T-helper 1 cell (primary cell): ENCODE data around the gene ZBED1.
"Not testable (repeated sequence)": the region's sequence is repeated elsewhere in the genome, so short reads cannot be mapped to it uniquely, and the experiment has no call there.

Experiments used
- DNase-seq, 5 donors: peaks; one replicate each; pipeline ENCODE4 v3.0.0-alpha.2; 2012 to 2020

The ZBED1 gene

DNA sequence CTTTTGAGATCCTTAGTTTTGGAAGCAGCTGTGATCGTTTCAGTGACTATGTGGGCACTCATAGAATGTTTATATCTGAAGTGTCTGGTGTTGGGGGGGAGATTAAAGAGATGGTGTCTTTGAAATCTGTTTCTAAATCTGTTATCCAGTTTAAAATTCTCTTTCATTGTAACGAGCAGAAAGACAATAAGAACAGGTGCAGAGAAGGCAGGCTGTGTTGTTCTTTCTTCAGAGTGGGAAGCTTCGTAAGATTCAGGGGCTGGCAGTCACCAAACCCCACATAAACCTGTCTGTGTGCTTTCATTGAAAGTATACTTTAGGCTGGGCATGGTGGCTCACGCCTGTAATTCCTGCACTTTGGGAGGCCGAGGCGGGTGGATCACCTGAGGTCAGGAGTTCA lies 16.3 kb upstream of the ZBED1 start:
- DNase-seq = no peak

DNA sequence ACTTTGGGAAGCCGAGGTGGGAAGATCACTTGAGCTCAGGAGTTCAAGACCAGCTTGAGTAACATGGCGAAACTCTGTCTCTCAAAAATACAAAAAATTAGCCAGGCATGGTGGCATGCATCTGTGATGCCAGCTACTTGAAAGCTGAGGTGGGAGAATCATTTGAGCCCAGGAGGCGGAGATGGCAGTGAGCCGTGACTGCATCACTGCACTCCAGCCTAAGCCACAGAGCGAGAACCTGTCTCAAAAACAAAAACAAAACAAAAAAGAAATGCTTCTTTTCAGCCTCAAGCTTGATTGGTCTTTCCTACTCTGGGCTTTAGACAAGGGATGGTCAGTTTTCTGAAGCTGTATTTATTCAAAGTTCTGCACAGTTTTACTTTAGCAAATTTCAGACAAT lies 15.8 kb upstream of the ZBED1 start:
- DNase-seq = no peak

DNA sequence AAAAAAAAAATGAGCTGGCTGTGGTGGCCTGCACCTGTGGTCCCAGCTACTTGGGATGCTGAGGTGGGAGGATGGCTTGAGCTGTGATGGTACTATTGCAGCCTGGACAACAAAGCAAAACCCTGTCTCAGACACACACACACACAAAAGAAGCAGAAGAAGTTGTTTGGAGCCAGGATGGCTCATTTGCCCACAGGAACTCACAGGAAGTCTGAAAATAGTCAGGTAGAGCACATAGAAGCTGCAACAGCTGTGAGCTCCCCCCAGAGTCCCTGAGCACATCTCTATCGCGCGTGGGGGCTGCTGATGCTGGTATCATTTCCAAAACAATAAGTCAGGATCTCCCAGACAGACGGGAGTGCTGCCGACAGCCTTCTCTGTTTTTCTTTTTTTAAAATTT lies 13.4 kb upstream of the ZBED1 start:
- no peak for DNase-seq

DNA sequence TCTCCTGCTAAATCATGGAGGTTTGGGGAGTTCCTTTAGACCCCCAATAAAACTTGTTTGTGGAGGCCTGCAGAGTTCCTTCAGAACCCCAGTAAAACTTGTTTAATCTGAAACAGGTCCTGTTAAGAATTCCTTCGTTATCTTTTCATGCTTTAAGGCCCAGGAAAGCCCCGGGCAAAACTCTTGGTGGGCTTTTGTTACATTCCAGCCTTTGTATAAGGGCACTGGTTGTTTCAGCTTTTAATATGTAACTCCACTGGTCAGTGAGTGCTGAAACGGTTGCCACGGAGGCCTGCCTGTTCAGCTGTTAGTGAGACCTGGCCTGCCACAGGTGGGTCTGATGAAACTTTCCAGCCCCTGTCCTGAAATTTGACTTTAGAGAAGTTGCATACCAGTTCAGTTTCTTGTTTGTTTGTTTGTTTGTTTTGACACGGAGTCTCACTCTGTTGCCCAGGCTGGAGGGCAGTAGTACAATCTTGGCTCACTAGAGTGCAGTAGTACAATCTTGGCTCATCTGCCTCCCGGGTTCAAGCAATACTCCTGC lies 12.4 kb upstream of the ZBED1 start:
- DNase-seq = no peak

DNA sequence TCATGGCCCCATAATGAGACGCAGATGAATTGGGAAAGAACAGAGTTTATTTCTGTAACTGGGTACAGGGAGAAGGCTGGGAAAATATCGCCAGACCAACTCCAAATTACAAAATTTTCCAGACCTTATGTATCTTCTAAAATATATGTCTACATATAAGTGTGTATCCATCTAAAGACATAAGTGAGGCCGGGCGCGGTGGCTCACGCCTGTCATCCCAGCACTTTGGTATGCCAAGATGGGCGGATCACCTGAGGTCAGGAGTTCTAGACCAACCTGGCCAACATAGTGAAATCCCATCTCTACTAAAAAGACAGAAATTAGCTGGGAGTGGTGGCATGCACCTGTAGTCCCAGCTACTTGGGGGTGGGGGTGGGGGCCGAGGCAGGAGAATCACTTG lies 11.7 kb upstream of the ZBED1 start:
- DNase-seq = no peak

DNA sequence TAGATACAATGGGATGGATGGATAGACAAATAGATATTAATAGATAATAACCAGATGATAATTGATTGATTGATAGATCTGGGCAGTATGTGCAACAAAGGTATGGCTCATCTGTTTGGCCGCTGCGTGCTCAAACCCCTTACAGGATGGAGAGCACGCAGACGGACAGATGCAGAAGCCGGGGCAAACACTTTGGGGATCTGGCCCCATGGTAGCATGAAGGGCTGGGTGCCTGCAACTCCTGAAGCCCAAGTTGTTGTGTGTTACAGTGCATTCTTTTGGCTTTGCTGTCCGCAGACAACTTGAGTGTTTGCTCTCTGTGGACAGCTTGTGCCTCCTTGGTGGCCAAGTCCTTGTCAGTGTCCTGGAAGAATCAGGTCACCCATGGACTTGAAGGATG lies 10.6 kb upstream of the ZBED1 start:
- DNase-seq = no peak

DNA sequence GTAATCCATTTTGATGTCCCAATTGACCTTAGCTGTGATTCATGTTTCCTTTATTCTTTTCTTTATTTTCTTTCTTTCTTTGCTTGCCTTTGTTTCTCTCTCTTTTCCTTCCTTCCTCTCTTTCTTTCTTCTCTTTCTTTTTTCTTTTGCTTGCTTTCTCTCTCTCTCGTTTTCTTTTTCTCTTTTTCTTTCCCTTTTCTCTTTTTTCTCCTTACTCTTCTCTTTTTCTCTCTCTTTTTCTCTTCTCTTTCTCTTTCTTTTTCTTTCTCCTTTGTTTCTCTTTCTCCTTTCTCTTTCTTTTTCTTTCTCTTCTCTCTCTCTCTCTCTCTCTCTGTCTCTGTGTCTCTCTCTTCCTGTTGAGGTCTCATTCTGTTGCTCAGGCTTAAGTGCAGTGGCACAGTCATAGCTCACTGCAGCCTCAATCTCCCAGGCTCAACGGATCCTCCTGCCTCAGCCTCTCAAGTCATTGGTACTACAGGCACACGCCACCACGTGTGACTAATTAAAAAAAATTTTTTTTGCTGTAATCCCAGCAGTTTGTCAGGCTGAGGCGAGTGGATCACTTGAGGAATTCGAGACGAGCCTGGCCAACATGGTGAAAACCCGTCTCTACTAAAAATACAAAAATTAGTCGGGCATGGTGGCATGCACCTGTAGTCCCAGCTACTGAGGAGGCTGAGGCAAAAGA lies 8.0 kb upstream of the ZBED1 start:
- no peak for DNase-seq

DNA sequence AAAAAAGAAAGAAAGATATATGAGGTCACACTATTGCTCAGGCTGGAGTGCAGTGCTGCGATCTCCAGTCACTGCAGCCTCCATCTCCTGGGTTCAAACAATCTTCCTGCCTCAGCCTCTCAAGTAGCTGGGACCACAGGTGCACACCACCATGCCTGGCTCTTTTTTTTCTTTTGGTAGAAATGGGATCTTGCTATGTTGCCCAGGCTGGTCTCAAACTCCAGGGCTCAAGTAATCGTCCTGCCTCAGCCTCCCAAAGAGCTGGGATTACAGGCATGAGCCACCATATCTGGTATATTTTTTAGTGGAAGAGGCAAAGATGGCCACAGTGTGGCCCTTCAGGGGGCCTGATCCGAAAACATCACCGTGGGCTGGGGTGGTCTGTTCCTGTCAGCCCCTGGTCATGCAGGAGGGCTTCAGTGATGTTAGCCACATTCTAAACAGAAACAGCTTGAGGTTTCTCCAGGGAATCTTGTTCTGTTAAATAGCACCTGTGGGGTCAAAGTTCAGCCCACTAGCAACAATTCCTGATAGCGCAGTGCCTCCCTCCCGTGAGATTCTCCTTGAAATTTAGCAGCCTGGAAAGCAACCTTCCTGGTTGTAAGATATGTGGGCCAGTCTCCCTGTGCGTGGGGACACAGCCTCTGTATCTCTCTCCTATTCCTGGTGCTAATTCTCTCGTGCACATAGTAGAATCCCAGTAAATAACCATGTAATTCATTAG lies 7.3 kb upstream of the ZBED1 start:
- DNase-seq = no peak

DNA sequence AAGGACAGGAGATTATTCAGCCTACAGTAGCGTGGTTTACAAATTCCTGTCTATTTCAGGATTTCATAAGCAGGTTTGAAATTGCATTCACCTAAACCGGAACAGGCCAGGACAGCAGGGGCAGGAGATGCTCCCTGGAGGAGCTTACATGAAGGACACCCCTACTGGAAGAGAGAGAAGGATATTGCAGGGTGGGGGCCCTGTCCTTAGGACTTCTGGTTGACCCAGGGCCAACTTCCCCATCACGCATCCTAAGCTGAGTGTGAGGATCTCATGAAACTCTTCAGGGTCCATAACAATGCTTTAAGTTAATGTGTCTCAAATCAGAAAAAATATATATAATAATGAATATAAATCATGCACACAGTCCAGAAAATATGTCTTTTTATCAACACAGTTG lies 6.4 kb upstream of the ZBED1 start:
- no peak for DNase-seq

DNA sequence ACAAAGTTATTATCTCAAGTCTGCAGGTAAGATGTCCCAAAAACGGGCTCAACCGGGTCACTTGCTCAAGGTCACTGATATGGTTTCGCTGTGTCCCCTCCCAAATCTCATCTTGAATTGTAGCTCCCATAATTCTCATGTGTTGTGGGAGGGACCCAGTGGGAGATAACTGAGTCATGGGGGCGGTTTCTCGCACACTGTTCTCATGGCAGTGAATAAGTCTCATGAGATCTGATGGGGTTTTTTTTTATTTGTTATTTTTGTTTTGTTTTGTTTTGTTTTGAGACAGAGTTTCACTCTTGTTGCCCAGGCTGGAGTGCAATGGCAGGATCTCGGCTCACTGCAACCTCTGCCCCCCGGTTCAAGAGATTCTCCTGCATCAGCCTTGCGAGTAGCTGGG lies 4.6 kb upstream of the ZBED1 start:
- DNase-seq = not testable (repeated sequence)

DNA sequence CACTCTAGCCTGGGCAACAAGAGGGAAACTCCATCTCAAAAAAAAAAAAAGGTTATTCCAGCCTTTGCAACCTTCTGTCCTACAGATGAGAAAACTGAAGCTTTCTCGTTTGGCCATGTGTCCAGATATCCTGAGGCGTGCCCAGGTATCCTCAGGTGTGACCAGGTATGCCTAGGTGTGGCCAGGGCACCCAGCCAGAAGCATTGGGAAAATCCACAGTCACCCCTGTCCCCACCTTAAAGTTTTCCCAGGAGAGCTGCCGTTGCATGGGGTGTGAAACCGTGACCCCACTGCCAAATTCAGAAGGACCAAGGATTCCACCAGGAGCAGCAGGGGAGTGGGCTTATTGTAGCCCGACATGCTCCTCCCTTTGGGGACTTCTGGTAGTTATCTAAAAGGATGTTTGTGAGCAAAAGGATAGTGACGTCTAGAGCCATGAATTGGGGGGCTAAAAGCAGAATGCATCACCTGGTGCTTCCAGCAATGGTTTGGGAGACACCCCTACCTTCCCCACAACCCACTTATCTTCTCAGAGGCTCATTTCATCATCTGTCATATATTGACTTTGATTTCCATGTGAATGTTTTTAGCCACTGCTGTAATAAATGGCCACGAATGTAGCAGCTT lies 4.0 kb upstream of the ZBED1 start:
- DNase-seq = no peak

DNA sequence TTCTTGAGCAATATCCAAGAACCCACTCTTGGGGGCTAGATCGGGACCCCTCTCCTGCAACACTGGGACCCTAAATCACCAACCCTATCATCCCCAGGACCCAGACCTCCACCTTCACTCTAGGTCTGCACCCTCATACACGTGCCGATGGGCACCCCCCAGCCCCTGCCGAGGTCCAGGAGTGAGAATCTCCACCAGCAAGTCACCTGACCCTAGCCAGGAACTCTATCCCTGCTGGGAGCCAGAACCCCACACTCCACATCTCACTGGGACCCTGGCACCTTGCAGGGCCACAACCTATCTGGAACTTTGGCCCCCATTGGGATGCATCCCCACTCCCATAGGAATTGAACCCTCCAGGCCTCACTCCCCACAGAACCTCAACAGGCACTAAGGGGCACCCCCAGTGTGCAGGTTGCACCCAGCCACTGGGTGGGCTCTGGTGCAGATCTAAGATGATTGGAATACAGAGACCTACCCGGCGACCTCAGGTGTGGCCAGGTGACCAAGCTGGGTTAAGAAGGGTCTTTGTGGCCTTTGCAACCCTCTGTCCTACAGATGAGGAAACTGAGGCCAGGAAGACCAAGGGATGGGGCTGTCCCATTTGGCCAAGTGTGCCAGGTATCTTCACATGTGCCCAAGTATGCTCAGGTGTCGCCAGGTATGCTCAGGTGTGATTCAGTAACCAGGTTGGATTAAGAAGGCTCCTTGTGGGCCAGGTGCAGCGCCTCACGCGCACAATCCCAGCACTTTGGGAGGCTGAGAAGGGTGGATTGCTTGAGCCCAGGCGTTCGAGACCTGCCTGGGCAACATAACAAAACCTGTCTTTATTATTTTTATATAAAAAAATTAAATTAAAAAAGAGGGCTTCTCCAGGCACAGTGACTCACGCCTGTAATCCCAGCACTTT lies 3.1 kb upstream of the ZBED1 start:
- DNase-seq = no peak

DNA sequence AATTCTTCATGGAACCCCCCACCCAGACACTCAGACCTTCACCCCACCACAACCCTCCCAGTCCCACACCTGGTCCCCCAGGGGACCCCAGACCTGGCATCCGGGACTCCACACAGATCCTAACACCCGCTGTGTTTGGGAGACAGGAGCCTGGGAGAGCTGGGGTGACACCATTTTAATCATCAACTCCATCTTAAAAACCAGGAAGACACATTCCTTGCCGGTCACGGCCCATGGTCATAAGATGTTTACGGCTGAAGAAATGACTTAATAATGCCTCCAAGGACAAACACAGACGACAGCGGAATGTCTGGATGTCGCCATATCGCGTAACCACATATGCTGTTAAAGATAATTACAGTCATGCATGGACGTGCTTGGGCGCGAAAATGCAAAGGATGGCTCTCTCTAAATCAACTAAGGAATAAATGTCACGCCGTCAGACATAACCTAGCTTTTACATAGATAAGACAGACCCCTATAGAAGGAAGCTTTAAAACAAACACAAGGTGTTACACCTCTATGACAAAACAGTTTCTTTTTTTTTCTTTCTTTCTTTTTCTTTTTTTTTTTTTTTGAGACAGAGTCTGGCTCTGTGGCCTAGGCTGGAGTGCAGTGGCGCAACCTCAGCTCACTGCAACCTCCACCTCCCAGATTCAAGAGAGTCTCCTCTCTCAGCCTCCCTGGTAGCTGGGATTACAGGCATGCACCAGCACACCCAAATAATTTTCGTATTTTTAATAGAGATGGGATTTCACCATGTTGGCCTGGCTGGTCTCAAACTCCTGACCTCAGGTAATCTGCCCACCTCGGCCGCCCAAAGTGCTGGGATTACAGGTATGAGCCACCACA lies 2.1 kb upstream of the ZBED1 start:
- DNase-seq = no peak

DNA sequence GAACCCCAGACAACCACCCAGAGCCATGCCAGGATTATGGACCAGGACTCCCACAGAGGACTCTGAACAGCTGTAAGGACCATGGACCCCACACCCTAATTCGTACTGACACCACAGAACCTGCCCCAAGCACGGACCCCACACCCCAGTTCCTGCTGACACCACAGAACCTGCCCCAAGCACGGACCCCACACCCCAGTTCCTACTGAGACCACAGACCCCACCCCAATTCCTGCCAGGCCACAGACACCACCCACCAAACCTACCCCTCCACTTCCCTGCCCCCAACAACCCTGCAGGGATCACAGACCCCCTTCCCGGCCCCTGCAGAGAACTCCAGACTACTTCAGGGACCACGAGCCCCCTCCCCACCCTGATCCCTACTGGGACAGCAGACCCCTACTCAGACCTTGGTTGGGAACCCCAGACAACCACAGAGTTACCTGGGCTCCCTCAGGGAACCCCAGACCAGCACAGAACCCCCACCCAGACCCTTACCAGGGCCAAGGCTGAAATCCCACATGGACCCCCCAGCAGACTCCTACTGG lies 1.4 kb upstream of the ZBED1 start:
- DNase-seq = no peak

DNA sequence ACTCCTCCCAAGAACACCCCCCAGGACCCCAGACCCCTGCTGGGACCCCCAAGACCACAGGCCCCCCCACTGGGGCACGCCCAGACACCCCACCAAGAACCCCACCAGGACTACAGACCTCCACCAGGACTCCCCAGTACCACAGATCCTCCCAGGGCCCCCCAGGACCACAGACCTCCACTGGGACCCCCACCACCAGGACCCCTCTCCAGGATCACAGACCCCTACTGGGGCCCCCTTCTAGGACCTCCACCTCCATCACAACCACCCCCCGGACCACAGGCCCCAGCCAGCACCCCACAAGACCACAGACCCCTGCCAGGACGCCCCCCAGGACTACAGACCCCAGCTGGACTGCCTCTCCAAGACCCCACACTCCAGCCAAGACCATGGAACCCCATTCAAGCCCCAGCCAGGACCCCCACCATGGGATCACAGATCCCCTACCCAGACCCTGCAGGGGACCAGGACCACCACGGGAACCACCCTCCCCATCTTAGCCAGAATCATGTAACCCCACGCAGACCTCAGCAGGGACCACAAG lies 855 bp upstream of the ZBED1 start:
- DNase-seq = no peak

DNA sequence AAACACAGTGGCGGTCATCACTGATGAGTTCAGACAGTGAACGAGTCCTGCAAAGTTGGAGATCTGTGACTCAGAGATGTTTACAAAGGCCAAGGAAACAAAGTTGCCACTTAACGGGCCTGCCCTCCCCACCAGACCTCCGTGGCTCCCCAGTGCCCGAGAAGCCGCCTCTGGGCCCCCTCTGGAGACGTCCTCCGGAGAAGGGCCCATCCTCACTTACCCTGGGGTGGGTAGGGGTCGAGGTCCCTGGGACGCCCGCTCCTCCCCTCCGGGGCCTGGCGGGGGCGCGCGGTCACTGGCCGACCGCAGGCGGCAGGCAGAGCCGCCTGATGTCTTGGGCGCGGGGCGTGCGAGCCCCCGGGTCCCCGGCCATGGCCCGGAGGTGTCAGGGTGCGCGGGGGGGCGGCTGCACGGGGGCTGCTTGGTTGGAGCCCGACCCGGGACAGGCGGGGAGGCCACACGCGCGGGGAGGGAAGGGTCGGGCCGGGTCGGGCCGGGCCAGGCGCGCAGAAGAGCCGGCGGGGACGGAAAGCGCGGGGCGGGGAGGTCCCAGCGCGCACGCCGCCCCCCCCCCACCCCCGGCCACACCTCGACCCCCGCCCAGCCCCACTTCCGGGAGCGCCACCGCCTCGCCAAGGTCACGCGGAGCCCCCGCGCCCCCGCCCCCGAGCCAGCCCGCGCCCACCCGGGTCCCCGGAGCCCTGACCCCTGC lies 529 bp downstream of the ZBED1 start:
- DNase-seq = no peak

DNA sequence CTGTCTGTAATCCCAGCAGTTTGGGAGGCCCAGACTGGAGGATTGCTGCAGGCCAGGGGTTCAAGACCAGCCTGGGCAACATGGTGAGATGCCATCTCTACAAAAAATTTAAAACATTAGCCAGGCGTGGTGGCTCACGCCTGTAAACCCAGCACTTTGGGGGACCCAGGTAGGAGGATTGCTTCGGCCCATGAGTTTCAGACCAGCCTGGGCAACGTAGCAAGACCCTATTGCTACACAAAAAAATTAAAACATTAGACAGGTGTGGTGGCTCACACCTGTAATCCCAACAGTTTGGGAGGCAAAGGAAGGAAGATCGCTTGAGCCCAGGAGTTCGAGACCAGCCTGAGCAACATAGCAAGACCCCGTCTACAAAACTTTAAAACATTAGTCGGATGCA lies 1.3 kb downstream of the ZBED1 start:
- no peak for DNase-seq

DNA sequence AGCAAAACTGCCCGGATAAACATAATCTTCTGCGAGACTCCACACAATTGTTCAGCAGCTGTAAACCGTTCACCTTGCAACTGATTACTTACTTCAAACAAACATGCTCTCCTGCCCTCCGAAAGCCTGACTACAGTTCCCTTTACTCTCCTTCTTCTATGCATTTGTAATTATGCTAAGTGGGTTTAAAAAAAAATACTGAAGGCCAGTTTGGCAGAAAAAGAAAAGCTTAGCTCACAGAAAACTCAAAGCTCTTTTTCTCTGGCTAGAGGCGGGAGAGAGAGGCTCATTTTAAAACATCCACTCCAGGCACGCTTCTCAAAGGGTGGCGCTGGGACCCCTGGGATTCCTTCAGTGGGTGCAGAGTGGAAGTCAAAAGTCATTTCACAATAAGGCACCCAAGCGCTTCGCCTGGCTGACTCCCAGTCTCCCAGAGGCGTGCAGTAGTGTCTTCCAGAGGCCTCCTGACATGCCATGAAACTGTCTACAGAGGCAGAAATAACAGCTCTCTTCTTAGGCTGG lies 1.9 kb downstream of the ZBED1 start:
- DNase-seq = no peak

DNA sequence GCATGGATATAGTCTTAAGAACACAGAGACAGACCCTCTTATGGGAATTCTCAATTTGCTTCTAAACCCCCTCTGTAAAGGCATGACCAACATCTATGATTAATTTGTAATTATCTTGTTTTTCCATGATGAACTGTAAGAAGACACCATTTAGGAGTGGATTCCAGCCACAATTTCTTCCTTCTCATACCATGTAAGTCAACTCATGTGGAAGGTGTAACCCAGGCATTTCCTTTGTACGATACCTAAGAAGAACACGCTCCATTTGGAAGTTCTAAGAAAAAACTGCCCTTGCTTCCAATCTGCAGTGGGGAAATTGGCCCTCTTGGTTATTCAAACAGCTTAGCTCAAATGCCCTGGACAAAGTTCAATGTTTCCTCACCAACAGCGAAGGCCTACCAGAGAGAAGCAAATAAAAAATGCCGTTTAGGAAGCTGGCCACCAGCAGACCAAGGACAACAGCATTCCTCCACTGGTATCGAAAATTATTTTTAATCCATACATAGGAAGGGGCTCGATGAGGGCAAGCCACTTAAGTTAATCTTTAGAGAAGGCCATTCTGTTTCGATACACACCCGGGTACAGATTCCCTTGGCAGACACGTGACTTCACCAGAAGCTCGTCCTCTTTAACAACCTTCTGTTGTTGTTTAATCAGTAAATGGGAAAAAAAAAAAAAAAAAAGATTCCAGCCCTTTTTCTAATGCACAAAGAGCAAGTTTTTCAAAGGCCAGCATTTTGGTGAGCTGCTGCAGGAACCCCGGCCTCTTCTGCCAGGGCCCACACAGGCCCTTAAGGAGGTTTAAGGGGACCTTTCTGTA lies 2.6 kb downstream of the ZBED1 start:
- DNase-seq = no peak
